RWPE1 (cell line): ENCODE data around the gene VAMP1.
A peak's percentile ranks its signal among the peaks of the same experiment; 100 is the strongest.
"Not testable (repeated sequence)": the region's sequence is repeated elsewhere in the genome, so short reads cannot be mapped to it uniquely, and the experiment has no call there.

Experiments
- CTCF ChIA-PET: fragments of 350-600 bp; sonication (Branson Sonifier 250); formaldehyde crosslinking; extraction: SDS; loops from one replicate; lab custom pipeline; 2021; lab: Yijun Ruan, JAX
- POLR2A ChIA-PET: fragments of 400-600 bp; formaldehyde crosslinking; extraction: SDS; loops from one replicate; lab custom pipeline; 2020; ENCODE audit warnings: antibody characterized with exemption; ENCODE audit not compliant: low non-redundant PET; lab: Yijun Ruan, JAX
- DNase-seq: peaks from one replicate; pipeline ENCODE4 v3.0.0; 2012; ENCODE audit warnings: low spot score
- H3K27ac ChIP-seq: fragments of 450-650 bp; 2 replicates; pipeline ENCODE4 v1.5.1; 2017
- TF ChIP-seq, protein P1 (sequence below): fragments of 450-650 bp; conservative IDR thresholded peaks from 2 replicates; pipeline ENCODE4 v1.5.1; 2017; ENCODE audit warnings: low read depth, mild to moderate bottlenecking

The VAMP1 gene, protein sequence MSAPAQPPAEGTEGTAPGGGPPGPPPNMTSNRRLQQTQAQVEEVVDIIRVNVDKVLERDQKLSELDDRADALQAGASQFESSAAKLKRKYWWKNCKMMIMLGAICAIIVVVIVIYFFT

DNA sequence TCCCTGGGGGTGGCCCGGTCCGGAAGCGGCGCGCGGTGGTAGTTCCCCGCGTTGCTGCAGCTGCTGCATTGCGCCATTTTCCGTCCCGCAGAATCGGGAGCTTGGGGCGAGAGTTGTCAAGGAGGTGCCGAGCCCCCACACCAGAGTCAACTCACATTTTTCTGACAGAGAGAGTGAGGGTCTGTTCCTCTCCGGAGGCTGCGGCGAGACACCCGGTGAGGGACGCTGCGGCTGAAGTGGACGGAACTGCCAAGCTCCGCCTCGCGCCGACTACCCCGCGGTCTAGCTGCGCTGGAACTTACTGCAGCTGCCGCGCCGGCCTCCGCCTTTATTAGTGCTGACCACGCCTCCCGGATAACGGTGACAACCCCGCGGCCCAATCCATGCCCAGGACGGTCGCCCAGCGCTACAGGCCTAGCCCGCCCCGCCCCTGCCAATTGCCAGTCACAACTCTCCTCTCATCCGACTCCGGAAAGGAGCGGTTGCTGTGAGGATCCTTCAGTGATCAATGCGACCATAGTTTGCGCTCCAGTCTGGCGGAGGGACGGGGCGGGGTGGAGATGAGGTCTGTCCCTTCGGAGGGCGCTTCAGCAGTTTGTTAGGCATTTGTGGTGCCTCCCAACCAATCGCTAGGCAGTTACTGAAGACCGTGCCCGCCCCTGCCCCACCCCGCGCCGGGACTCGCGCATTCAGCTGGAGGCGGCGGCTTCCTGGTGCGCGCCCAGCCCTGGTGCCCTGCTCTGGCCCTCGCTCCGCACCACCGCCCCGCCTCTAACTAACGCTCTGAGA, at the start of gene VAMP1:
TSS of gene VAMP1 (minus strand) at position 303 of the 789 bp plus-strand sequence. CDS start at position 157, 146 bp downstream.
- peak within 1 kb of the TSS; percentile 90 for H3K27ac ChIP-seq
- ChIA-PET POLR2A (interaction anchor here (0.5 to 1.3 kb wide), 4 partner anchors 22 to 190 kb away, joined by 3 to 8 read pairs (median 4); partner anchors contain the start of gene MRPL51), CTCF (interaction anchor here (0.6 to 0.9 kb wide), 4 partner anchors 17 to 401 kb away, joined by 3 to 5 read pairs (median 4); no protein-coding TSS in a partner anchor)
- peak; percentile 97 for DNase-seq
- TF ChIP-seq, protein P1, sequence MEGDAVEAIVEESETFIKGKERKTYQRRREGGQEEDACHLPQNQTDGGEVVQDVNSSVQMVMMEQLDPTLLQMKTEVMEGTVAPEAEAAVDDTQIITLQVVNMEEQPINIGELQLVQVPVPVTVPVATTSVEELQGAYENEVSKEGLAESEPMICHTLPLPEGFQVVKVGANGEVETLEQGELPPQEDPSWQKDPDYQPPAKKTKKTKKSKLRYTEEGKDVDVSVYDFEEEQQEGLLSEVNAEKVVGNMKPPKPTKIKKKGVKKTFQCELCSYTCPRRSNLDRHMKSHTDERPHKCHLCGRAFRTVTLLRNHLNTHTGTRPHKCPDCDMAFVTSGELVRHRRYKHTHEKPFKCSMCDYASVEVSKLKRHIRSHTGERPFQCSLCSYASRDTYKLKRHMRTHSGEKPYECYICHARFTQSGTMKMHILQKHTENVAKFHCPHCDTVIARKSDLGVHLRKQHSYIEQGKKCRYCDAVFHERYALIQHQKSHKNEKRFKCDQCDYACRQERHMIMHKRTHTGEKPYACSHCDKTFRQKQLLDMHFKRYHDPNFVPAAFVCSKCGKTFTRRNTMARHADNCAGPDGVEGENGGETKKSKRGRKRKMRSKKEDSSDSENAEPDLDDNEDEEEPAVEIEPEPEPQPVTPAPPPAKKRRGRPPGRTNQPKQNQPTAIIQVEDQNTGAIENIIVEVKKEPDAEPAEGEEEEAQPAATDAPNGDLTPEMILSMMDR = no peak

DNA sequence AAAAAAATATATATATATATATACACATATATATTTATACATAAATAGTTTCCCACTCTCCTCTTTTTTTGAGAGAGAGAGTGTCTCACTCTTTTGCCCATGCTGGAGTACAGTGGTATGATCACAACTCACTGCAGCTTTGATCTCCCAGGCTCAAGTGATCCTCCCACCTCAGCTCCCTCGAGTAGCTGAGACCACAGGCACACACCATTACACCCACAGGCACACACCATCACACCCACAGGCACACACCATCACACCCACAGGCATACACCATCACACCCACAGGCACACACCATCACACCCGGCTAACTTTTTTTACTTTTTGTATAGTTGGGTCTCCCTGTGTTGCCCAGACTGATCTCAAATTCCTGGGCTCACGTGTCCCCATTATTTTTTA, 49.7 kb upstream of the VAMP1 start:
- CTCF ChIA-PET = no interaction called here
- TF ChIP-seq, protein P1 = no peak
- no peak for DNase-seq
- POLR2A ChIA-PET = no interaction called here
- H3K27ac ChIP-seq = no peak overlapping the region

DNA sequence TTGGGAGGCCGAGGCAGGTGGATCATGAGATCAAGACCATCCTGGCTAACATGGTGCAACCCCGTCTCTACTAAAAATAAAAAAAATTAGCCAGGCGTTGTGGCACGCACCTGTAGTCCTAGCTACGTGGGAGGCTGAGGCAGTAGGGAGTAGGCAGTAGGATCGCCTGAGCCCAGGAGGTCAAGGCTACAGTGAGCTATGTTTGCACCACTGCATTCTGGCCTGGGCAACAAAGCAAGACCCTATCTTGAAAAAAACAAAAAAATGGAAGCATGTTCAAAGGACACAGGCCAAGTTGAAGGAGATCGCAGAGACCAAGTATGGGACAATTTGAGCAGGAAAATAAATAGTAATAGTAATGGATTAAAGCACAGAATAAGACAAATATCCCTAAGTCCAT, 37.6 kb upstream of the VAMP1 start:
- no peak for DNase-seq
- TF ChIP-seq, protein P1 = no peak
- H3K27ac ChIP-seq = peak overlapping the region; percentile 69
- ChIA-PET POLR2A (no interaction called here), CTCF (no interaction called here)

DNA sequence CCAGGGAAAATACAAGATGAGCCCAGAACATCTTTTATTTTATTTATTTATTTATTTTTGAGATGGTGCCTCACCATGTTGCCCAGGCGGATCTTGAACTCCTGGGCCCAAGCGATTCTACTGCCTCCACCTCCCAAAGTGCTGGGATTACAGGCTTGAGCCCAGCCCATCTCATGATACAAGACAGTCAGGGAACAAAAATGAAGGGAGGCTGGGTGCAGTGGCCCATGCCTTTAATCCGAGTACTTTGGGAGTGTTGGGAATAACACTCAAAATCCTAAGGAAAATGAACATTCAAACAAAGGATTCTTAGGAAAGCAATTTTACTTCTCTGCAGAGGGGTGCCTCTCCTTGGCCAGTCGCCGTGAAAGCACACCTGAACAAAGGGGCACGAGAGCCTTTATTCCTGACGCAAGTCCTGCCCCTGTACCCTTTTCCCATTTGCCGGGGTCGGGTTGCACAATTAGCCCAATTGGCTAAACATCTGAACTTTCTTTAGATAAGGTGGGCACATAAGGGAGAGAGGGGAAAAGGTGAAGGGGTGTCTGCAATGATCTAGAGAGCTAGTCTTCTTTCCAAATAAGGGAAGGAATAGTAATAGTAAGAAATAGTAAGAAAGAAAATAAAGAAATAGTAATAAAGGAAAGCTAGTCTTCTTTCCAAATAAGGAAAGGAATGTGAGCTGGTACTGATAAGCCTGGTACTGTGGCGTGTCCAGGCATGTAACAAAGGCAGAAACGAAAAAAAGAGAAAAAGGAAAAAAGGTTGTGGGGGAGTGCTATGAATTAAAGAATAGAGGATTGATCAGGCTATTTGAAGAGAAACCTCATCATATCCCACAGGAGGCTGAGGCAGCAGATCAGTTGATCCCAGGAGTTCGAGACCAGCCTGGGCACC, 36.9 kb upstream of the VAMP1 start:
- ChIA-PET POLR2A (no interaction called here), CTCF (no interaction called here)
- TF ChIP-seq, protein P1 = no peak
- DNase-seq = peak; percentile 15
- peak overlapping the region; percentile 69 for H3K27ac ChIP-seq

DNA sequence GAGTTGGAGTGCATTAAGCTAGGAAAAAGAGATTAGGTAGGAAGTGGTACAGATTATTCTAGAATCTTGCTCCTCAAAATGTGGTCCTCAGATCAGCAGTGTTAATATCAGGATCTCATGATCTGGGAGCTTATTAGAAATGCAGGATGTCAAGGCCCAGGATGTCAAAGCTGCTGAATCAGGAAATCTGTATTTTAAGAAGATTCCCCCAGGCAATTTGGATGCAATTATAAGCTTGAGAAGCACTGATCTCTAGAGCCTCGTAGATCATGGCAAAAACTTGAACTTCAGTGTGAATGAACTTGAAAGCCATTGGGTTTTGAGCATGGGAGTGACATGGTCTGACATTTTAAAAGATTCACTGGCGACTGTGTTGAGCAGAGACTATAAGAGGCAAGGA, 30.0 kb upstream of the VAMP1 start:
- ChIA-PET CTCF (no interaction called here), POLR2A (no interaction called here)
- TF ChIP-seq, protein P1 = no peak
- DNase-seq = no peak
- no peak overlapping the region for H3K27ac ChIP-seq

DNA sequence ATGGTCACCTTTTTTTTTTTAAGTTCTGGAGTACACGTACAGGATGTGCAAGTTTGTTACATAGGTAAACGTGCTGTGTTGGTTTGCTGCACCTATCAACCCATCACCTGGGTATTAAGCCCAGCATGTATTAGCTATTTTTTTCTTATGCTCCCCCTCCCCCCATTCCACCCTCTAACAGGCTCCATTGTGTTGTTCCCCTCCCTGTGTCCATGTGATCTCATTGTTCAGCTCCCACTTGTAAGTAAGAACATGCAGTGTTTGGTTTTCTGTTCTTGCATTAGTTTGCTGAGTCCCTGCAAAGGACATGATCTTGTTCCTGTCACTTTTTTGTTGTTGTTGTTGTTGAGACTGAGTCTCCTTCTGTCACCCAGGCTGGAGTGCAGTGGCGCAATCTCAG, 26.8 kb upstream of the VAMP1 start:
- DNase-seq = not testable (repeated sequence)
- ChIA-PET CTCF (interaction anchor here (0.6 kb wide), 1 partner anchor 509 kb away, joined by 3 read pairs; no protein-coding TSS in a partner anchor), POLR2A (interaction anchor here (0.7 to 2.2 kb wide), 2 partner anchors 37 to 43 kb away, joined by 4 to 5 read pairs; partner anchors contain the start of gene GAPDH)
- H3K27ac ChIP-seq = peak overlapping the region; percentile 43; the same call in 1 of the 2 replicates
